ENCODE data around the gene AMDHD2. TPM values are rescaled to one million over a fixed set of nuclear protein-coding genes. Genes with fewer than 3 reads are reported as not detected.

Gene AMDHD2
- polyA plus RNA-seq, 4 donors = 26.7 to 120 (median 36.0) TPM

DNA sequence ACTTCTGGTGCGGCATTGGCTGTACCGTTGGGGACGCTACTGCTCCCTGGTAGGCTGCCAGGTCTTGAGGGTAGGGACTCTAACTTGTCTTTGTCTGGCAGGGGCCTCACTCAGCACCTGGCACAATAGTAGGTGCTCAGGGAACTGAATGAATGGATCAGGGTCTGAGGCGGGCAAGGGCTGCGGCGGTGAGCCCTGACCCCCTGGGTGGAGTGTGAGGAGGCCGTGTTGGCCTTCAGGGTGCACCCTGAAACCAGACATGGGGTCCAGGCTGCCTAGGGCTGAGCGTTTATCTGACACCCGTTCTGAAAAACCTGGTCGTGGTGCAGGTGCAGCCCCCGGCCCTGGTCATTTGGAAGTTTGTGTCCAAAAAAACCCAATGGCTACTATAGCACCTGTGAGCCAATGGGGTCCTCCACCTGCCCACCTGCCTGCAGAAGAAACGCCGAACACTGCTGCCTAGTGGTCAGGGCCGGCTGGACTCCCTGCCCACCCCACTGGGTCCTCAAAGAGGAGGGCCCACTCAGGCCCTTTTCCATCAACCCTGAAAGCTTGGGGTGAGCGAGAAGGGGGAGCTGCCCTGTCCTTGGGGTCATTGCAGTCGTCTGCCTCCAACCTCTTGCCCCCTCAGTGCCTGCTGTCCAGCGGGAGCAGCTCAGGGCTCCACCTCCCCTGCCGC is 11.3 kb upstream of the AMDHD2 start:
- Histone ChIP-seq H3K36me3 (ENCODE audit: control insufficient read depth in 3 of 3, insufficient read depth in 2 of 3, low read depth in 1 of 3, low read length in 3 of 3) (peaks cover 0 to 19% (median 0%) of the 10 kb centered on the region in 3 donors), H3K27me3 (ENCODE audit: control insufficient read depth in 3 of 3, insufficient read depth in 3 of 3, low read length in 3 of 3) (no peaks in the 10 kb centered on the region), H3K4me3 (ENCODE audit: low read depth in 1 of 3, low read length in 3 of 3) (no peak overlapping the region), H3K4me1 (ENCODE audit: control insufficient read depth in 3 of 3, insufficient read depth in 2 of 3, low read depth in 1 of 3, low read length in 2 of 3) (peaks cover 0 to 23% (median 0%) of the 10 kb centered on the region in 3 donors), H3K27ac (ENCODE audit: low read depth in 1 of 3, low read length in 2 of 3) (no peak overlapping the region), H3K9me3 (ENCODE audit: control insufficient read depth in 2 of 2, insufficient read depth in 1 of 2, low read depth in 1 of 2, low read length in 1 of 2) (no peaks in the 10 kb centered on the region)
- DNase-seq = no peak
- no peak for FAIRE-seq
- 86 to 93% (median 91%) methylated on average over 18 of the region's 18 CpGs for WGBS, 3 donors

- Histone ChIP-seq H3K27me3 (ENCODE audit: control insufficient read depth in 3 of 3, insufficient read depth in 3 of 3, low read length in 3 of 3) (no peaks in the 10 kb centered on the region), H3K9me3 (ENCODE audit: control insufficient read depth in 2 of 2, insufficient read depth in 1 of 2, low read depth in 1 of 2, low read length in 1 of 2) (no peaks in the 10 kb centered on the region), H3K36me3 (ENCODE audit: control insufficient read depth in 3 of 3, insufficient read depth in 2 of 3, low read depth in 1 of 3, low read length in 3 of 3) (peaks cover 0 to 34% (median 0%) of the 10 kb centered on the region in 3 donors), H3K27ac (ENCODE audit: low read depth in 1 of 3, low read length in 2 of 3) (no peak overlapping the region), H3K4me1 (ENCODE audit: control insufficient read depth in 3 of 3, insufficient read depth in 2 of 3, low read depth in 1 of 3, low read length in 2 of 3) (peaks cover 1 to 33% (median 2%) of the 10 kb centered on the region in 3 donors), H3K4me3 (ENCODE audit: low read depth in 1 of 3, low read length in 3 of 3) (no peak overlapping the region)
- WGBS, 3 donors = 54 to 61% (median 56%) methylated on average over 24 of the region's 24 CpGs
- DNase-seq = peak in 1 of 2 donors; percentile 75
- no peak for FAIRE-seq
These were observed 8.9 kb upstream of the AMDHD2 start for GRCh38 chr16:2511128-2511800.

- no peaks in the 10 kb centered on the region for H3K9me3 ChIP-seq (ENCODE audit: control insufficient read depth in 2 of 2, insufficient read depth in 1 of 2, low read depth in 1 of 2, low read length in 1 of 2)
- 89 to 92% (median 92%) methylated on average over 17 of the region's 17 CpGs for WGBS, 3 donors
- peak overlapping the region in 2 of 3 donors; percentile 81 to 94 for H3K27ac ChIP-seq (ENCODE audit: low read depth in 1 of 3, low read length in 2 of 3)
- DNase-seq (no peak), FAIRE-seq (no peak)
- H3K4me3 ChIP-seq (ENCODE audit: low read depth in 1 of 3, low read length in 3 of 3) = no peak overlapping the region
- peaks cover 0 to 38% (median 0%) of the 10 kb centered on the region in 3 donors for H3K36me3 ChIP-seq (ENCODE audit: control insufficient read depth in 3 of 3, insufficient read depth in 2 of 3, low read depth in 1 of 3, low read length in 3 of 3)
- peaks cover 3 to 42% (median 7%) of the 10 kb centered on the region in 3 donors for H3K4me1 ChIP-seq (ENCODE audit: control insufficient read depth in 3 of 3, insufficient read depth in 2 of 3, low read depth in 1 of 3, low read length in 2 of 3)
- H3K27me3 ChIP-seq (ENCODE audit: control insufficient read depth in 3 of 3, insufficient read depth in 3 of 3, low read length in 3 of 3) = no peaks in the 10 kb centered on the region
These were observed 8.0 kb upstream of the AMDHD2 start for GRCh38 chr16:2511996-2512734.

GRCh38 chr16:2512735-2513404 is 7.3 kb upstream of the AMDHD2 start:
- 44 to 53% (median 51%) methylated on average over 14 to 15 of the region's 15 CpGs for WGBS, 3 donors
- H3K36me3 ChIP-seq (ENCODE audit: control insufficient read depth in 3 of 3, insufficient read depth in 2 of 3, low read depth in 1 of 3, low read length in 3 of 3) = peaks cover 0 to 40% (median 0%) of the 10 kb centered on the region in 3 donors
- no peak for FAIRE-seq
- peaks cover 3 to 48% (median 7%) of the 10 kb centered on the region in 3 donors for H3K4me1 ChIP-seq (ENCODE audit: control insufficient read depth in 3 of 3, insufficient read depth in 2 of 3, low read depth in 1 of 3, low read length in 2 of 3)
- no peaks in the 10 kb centered on the region for H3K27me3 ChIP-seq (ENCODE audit: control insufficient read depth in 3 of 3, insufficient read depth in 3 of 3, low read length in 3 of 3)
- H3K9me3 ChIP-seq (ENCODE audit: control insufficient read depth in 2 of 2, insufficient read depth in 1 of 2, low read depth in 1 of 2, low read length in 1 of 2) = no peaks in the 10 kb centered on the region
- peak overlapping the region; percentile 81 to 95 (median 94) for H3K27ac ChIP-seq (ENCODE audit: low read depth in 1 of 3, low read length in 2 of 3)
- peak in 1 of 2 donors; percentile 53 for DNase-seq
- H3K4me3 ChIP-seq (ENCODE audit: low read depth in 1 of 3, low read length in 3 of 3) = peak overlapping the region in 2 of 3 donors; percentile 47 to 95

DNA sequence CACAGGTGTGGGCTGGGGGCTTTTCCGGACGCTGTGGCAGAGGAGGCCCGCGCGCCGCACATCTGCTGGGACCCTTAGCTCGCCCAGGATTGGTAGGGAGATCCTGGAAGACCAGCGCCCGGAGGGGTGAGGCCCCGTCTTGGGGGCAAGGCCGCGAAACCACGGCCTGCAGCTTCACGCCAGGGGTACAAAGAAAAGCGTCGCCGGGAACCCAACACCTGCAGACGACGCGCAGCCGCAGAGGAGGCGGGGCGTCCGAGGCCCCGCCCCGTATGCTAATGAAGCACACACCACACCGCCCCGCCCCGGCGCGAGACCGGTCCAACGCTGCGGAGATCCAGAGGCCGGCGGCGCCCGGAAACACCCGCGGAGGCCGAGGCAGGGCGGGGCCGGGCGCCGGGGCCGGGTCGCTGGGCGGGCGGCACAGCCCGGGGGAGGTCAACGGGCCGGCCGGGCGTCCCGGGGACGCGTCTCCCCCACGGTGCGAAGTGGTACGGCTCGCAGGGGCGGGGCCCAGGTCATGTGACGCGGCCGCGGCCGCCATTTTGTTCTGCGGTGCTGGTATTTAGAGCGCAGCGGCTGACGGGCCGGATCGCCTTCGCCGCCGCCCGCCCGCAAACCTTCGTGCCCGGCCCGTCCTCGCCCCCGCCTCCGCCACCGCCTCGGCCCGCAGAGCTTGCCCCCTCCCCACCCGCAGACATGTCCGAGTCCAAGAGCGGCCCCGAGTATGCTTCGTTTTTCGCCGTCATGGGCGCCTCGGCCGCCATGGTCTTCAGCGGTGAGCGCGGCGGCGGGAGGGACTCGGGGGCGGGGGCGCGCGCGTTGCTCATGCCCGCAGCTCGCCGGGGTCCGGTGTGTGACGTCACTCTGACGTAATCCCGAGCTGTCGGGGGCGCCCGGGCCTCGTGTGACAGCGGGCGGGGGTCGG is 6.5 kb upstream of the AMDHD2 start, which contains the start of gene ATP6V0C:
Gene ATP6V0C (plus strand): TSS at position 548 of the 928 bp plus-strand sequence. CDS start 152 bp downstream, at position 700.
- peaks cover 0 to 45% (median 0%) of the 10 kb centered on the region in 3 donors for H3K36me3 ChIP-seq (ENCODE audit: control insufficient read depth in 3 of 3, insufficient read depth in 2 of 3, low read depth in 1 of 3, low read length in 3 of 3)
- WGBS, 3 donors = 1% methylated on average over 91 to 122 of the region's 122 CpGs
- H3K4me3 ChIP-seq (ENCODE audit: low read depth in 1 of 3, low read length in 3 of 3) = peak within 1 kb of the TSS; percentile 84 to 98 (median 95)
- H3K4me1 ChIP-seq (ENCODE audit: control insufficient read depth in 3 of 3, insufficient read depth in 2 of 3, low read depth in 1 of 3, low read length in 2 of 3) = peaks cover 3 to 56% (median 7%) of the 10 kb centered on the region in 3 donors
- DNase-seq (peak; percentile 93 to 98), FAIRE-seq (no peak)
- peak within 1 kb of the TSS; percentile 88 to 95 (median 94) for H3K27ac ChIP-seq (ENCODE audit: low read depth in 1 of 3, low read length in 2 of 3)
- no peaks in the 10 kb centered on the region for H3K27me3 ChIP-seq (ENCODE audit: control insufficient read depth in 3 of 3, insufficient read depth in 3 of 3, low read length in 3 of 3)
- no peaks in the 10 kb centered on the region for H3K9me3 ChIP-seq (ENCODE audit: control insufficient read depth in 2 of 2, insufficient read depth in 1 of 2, low read depth in 1 of 2, low read length in 1 of 2)

GRCh38 chr16:2514333-2515179 is 5.6 kb upstream of the AMDHD2 start:
- DNase-seq (peak; percentile 32 to 62), FAIRE-seq (no peak)

More at GRCh38 chr16:2514333-2515179, 5.6 kb upstream of the AMDHD2 start:
- peak overlapping the region; percentile 88 to 95 (median 94) for H3K27ac ChIP-seq (ENCODE audit: low read depth in 1 of 3, low read length in 2 of 3)
- H3K36me3 ChIP-seq (ENCODE audit: control insufficient read depth in 3 of 3, insufficient read depth in 2 of 3, low read depth in 1 of 3, low read length in 3 of 3) = peaks cover 0 to 49% (median 0%) of the 10 kb centered on the region in 3 donors
- H3K4me3 ChIP-seq (ENCODE audit: low read depth in 1 of 3, low read length in 3 of 3) = peak overlapping the region; percentile 84 to 98 (median 95)
- no peaks in the 10 kb centered on the region for H3K9me3 ChIP-seq (ENCODE audit: control insufficient read depth in 2 of 2, insufficient read depth in 1 of 2, low read depth in 1 of 2, low read length in 1 of 2)
- 0 to 1% (median 1%) methylated on average over 34 to 63 of the region's 63 CpGs for WGBS, 3 donors
- no peaks in the 10 kb centered on the region for H3K27me3 ChIP-seq (ENCODE audit: control insufficient read depth in 3 of 3, insufficient read depth in 3 of 3, low read length in 3 of 3)
- H3K4me1 ChIP-seq (ENCODE audit: control insufficient read depth in 3 of 3, insufficient read depth in 2 of 3, low read depth in 1 of 3, low read length in 2 of 3) = peaks cover 3 to 64% (median 9%) of the 10 kb centered on the region in 3 donors
